BE2C (cell line): ENCODE results near the gene CCL5.

Experiments used
- DNase-seq: peaks from one replicate; pipeline ENCODE4 v3.0.0-alpha.2; 2020
- H3K27me3 ChIP-seq: fragments of 250-450 bp; sonication (Bioruptor Pico); 2 replicates; pipeline ENCODE4 v1.5.1; 2020; ENCODE audit warnings: mild to moderate bottlenecking
- H3K36me3 ChIP-seq: fragments of 250-450 bp; sonication (Bioruptor Pico); 2 replicates; pipeline ENCODE4 v1.5.1; 2020; ENCODE audit warnings: mild to moderate bottlenecking
- H3K4me1 ChIP-seq: fragments of 250-450 bp; sonication (Bioruptor Pico); 2 replicates; pipeline ENCODE4 v1.5.1; 2020
- H3K4me3 ChIP-seq: 2 replicates; pipeline ENCODE4 v1.5.1; 2011; ENCODE audit warnings: low read depth, low read length
- H3K9me3 ChIP-seq: fragments of 250-450 bp; sonication (Bioruptor Pico); 2 replicates; pipeline ENCODE4 v1.5.1; 2020
- TF ChIP-seq, protein P1 (sequence below): IDR thresholded peaks from 2 replicates; pipeline ENCODE4 v1.5.1; 2012; ENCODE audit warnings: mild to moderate bottlenecking, low read depth, low read length

Gene CCL5

DNA sequence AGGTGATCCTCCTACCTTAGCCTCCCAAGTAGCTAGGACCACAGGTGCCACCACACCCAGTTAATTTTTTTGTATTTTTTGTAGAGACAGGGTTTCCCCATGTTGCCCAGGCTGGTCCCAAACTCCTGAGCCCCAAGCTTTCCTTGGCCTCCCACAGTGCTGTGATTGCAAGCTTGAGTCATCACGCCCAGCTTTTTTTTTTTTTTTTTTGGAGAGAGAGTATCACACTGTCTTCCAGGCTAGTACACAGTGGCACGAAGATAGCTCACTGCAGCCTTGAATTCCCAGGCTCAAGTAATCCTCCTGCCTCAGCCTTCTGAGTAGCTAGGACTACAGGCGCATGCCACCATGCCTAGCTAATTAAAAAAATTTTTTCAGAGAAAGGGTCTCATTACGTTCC, 38.7 kb downstream of the CCL5 start:
- Histone ChIP-seq H3K27me3 (no peaks in the 10 kb centered on the region; the same call in 1 of the 2 replicates), H3K4me3 (no peak overlapping the region), H3K4me1 (no peaks in the 10 kb centered on the region), H3K36me3 (peaks cover 98% of the 10 kb centered on the region), H3K9me3 (no peaks in the 10 kb centered on the region)
- TF ChIP-seq, protein P1, sequence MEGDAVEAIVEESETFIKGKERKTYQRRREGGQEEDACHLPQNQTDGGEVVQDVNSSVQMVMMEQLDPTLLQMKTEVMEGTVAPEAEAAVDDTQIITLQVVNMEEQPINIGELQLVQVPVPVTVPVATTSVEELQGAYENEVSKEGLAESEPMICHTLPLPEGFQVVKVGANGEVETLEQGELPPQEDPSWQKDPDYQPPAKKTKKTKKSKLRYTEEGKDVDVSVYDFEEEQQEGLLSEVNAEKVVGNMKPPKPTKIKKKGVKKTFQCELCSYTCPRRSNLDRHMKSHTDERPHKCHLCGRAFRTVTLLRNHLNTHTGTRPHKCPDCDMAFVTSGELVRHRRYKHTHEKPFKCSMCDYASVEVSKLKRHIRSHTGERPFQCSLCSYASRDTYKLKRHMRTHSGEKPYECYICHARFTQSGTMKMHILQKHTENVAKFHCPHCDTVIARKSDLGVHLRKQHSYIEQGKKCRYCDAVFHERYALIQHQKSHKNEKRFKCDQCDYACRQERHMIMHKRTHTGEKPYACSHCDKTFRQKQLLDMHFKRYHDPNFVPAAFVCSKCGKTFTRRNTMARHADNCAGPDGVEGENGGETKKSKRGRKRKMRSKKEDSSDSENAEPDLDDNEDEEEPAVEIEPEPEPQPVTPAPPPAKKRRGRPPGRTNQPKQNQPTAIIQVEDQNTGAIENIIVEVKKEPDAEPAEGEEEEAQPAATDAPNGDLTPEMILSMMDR, result no peak
- DNase-seq, result no peak

DNA sequence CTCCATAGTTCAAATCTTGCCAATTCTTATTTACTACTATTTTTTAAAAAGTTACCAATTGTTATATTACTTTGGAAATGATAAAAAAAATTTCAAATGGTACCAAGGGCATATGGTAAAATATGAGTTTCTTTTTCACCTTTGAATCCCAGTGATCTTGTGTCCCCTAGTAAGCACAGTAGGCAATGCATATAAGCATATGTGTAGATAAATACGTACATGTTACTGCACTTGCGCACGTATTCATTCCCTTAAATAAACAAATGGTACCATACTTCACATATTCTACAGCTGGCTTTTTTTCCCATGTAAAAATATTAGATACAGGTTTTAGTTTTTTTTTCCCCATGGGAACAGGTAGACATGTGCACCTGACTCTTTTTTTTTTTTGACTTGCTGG, 39.1 kb downstream of the CCL5 start:
- no peaks in the 10 kb centered on the region for H3K4me1 ChIP-seq
- H3K27me3 ChIP-seq, result no peaks in the 10 kb centered on the region; the same call in 1 of the 2 replicates
- no peak for DNase-seq
- H3K4me3 ChIP-seq, result no peak overlapping the region
- H3K9me3 ChIP-seq, result no peaks in the 10 kb centered on the region
- TF ChIP-seq, protein P1, result no peak
- peaks cover 98% of the 10 kb centered on the region for H3K36me3 ChIP-seq

DNA sequence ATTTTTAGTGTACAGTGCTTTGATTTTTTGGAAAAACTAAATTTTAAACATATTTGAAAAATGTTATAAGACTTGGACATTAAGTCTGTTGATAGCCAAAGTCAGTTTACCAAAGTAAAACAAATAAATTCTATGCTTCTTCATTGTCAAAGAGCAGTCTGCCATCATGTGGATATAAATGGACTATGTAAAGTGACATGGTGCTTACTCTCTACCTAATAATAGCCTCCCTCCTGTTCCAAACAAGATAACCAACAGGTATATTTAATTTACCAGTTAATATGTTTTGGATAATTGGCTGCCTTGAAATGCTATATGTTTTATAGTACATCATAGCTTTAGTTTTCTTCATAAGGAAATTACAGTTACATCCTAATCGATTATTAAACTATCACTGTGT, 55.0 kb downstream of the CCL5 start:
- Histone ChIP-seq H3K27me3 (no peaks in the 10 kb centered on the region), H3K9me3 (no peaks in the 10 kb centered on the region), H3K36me3 (peaks cover 90% of the 10 kb centered on the region), H3K4me1 (no peaks in the 10 kb centered on the region; the same call in 1 of the 2 replicates), H3K4me3 (no peak overlapping the region)
- TF ChIP-seq, protein P1, result no peak
- no peak for DNase-seq
